Neural cell (in vitro differentiated cells): Measurements from ENCODE around the gene STAT4. TPM values are rescaled to one million over a fixed set of nuclear protein-coding genes. Genes with fewer than 3 reads are reported as not detected.
A peak's percentile ranks its signal among the peaks of the same experiment; 100 is the strongest.

ENCODE experiments used
- H2AFZ ChIP-seq: fragments of 200-600, 300-800 bp; sonication (generic), shearing (Covaris generic); 2 replicates; pipeline ENCODE4 v1.6.0; 2014; ENCODE audit warnings: low read depth, mild to moderate bottlenecking, antibody characterized with exemption, low read length, moderate library complexity
- H3F3A ChIP-seq: fragments of 200-600 bp; shearing (Covaris generic); 2 replicates; pipeline ENCODE4 v1.6.1; 2016; ENCODE audit warnings: mild to moderate bottlenecking, moderate library complexity, mixed read lengths, antibody characterized with exemption, low read length; ENCODE audit not compliant: insufficient read depth, poor library complexity, severe bottlenecking
- H3K27ac ChIP-seq: fragments of 200-600, 300-800 bp; sonication (generic), shearing (Covaris generic); 2 replicates; pipeline ENCODE4 v1.5.1; 2014; ENCODE audit warnings: mild to moderate bottlenecking, low read length, moderate library complexity
- H3K27me3 ChIP-seq: fragments of 300-800, 200-600 bp; sonication (generic), shearing (Covaris generic); 2 replicates; pipeline ENCODE4 v1.6.0; 2014; ENCODE audit warnings: mild to moderate bottlenecking, low read depth, low read length, moderate library complexity; ENCODE audit not compliant: insufficient read depth
- H3K36me3 ChIP-seq: fragments of 300-800, 200-600 bp; sonication (generic), shearing (Covaris generic); 2 replicates; pipeline ENCODE4 v1.5.1; 2014; ENCODE audit warnings: mild to moderate bottlenecking, antibody characterized with exemption, low read length, moderate library complexity; ENCODE audit not compliant: insufficient read depth
- H3K4me2 ChIP-seq: fragments of 300-800, 200-600 bp; sonication (generic), shearing (Covaris generic); 2 replicates; pipeline ENCODE4 v1.6.0; 2014; ENCODE audit warnings: mild to moderate bottlenecking, low read length
- H3K4me3 ChIP-seq: fragments of 300-800, 200-600 bp; sonication (generic), shearing (Covaris generic); 2 replicates; pipeline ENCODE4 v1.5.1; 2014; ENCODE audit warnings: mild to moderate bottlenecking, low read length, moderate library complexity
- H3K79me2 ChIP-seq: fragments of 200-600 bp; shearing (Covaris generic); replicated peaks from 2 replicates; pipeline ENCODE4 v1.6.0; 2014; ENCODE audit warnings: mild to moderate bottlenecking, low read length, moderate library complexity; ENCODE audit not compliant: insufficient read depth
- H3K9ac ChIP-seq: fragments of 300-800, 200-600 bp; sonication (generic), shearing (Covaris generic); 2 replicates; pipeline ENCODE4 v1.6.1; 2016; ENCODE audit warnings: mild to moderate bottlenecking, low read length, mixed read lengths
- H3K9me2 ChIP-seq: fragments of 200-600 bp; shearing (Covaris generic); 2 replicates; pipeline ENCODE4 v1.6.1; 2016; ENCODE audit warnings: mild to moderate bottlenecking, low read length, mixed read lengths; ENCODE audit not compliant: insufficient read depth
- H3K9me3 ChIP-seq: fragments of 200-600, 300-800 bp; sonication (generic), shearing (Covaris generic); 2 replicates; pipeline ENCODE4 v1.6.1; 2016; ENCODE audit warnings: mild to moderate bottlenecking, mixed run types, low read length, moderate library complexity, mixed read lengths
- H4K20me1 ChIP-seq: fragments of 200-600 bp; shearing (Covaris generic); 2 replicates; pipeline ENCODE4 v1.6.1; 2016; ENCODE audit warnings: mild to moderate bottlenecking, mixed run types; ENCODE audit not compliant: insufficient read depth
- EP300 ChIP-seq: fragments of 450-650 bp; conservative IDR thresholded peaks from 2 replicates; pipeline ENCODE4 v1.6.1; 2014; ENCODE audit warnings: antibody characterized with exemption, mild to moderate bottlenecking, moderate library complexity; ENCODE audit not compliant: poor library complexity, severe bottlenecking
- EZH2 ChIP-seq: fragments of 200-600, 300-800 bp; shearing (Covaris generic), sonication (generic); IDR thresholded peaks from 2 replicates; pipeline ENCODE4 v1.6.1; 2014; ENCODE audit warnings: antibody characterized with exemption, low read length, borderline replicate concordance, mild to moderate bottlenecking; ENCODE audit not compliant: insufficient read depth, poor library complexity, severe bottlenecking
- MXI1 ChIP-seq: fragments of 450-650 bp; conservative IDR thresholded peaks from 2 replicates; pipeline ENCODE4 v1.6.1; 2014; ENCODE audit warnings: antibody characterized with exemption, mild to moderate bottlenecking; ENCODE audit not compliant: poor library complexity, severe bottlenecking
- POLR2AphosphoS5 ChIP-seq: IDR thresholded peaks from 2 replicates; pipeline ENCODE4 v1.6.1; 2012
- RAD21 ChIP-seq: fragments of 450-650 bp; conservative IDR thresholded peaks from 2 replicates; pipeline ENCODE4 v1.6.1; 2014; ENCODE audit warnings: antibody characterized with exemption, mild to moderate bottlenecking, moderate library complexity
- SMC3 ChIP-seq: fragments of 450-650 bp; conservative IDR thresholded peaks from 2 replicates; pipeline ENCODE4 v1.6.1; 2014; ENCODE audit warnings: antibody characterized with exemption, mild to moderate bottlenecking, moderate library complexity; ENCODE audit not compliant: poor library complexity
- TAF1 ChIP-seq: IDR thresholded peaks from 2 replicates; pipeline ENCODE4 v1.6.1; 2012; ENCODE audit warnings: low read depth
- polyA minus RNA-seq: library from RNA; depleted of rRNA, polyadenylated mRNA; stranded (reverse); fragments of >200 nt; gene quantifications from 2 replicates; pipeline ENCODE4 v1.2.3, GENCODE V29; 2014
- polyA plus RNA-seq: library from polyadenylated mRNA; depleted of rRNA; stranded (reverse); fragments of >200 nt; gene quantifications from 2 replicates; pipeline ENCODE4 v1.2.3, GENCODE V29; 2014
- TF ChIP-seq, protein P1 (sequence below): fragments of 450-650 bp; IDR thresholded peaks from 2 replicates; pipeline ENCODE4 v1.5.1; 2014; ENCODE audit warnings: antibody characterized with exemption, mild to moderate bottlenecking, moderate library complexity; ENCODE audit not compliant: poor library complexity, severe bottlenecking
- TF ChIP-seq, protein P2 (sequence below): IDR thresholded peaks from 2 replicates; pipeline ENCODE4 v1.6.1; 2012; ENCODE audit warnings: borderline replicate concordance

STAT4 gene, protein sequence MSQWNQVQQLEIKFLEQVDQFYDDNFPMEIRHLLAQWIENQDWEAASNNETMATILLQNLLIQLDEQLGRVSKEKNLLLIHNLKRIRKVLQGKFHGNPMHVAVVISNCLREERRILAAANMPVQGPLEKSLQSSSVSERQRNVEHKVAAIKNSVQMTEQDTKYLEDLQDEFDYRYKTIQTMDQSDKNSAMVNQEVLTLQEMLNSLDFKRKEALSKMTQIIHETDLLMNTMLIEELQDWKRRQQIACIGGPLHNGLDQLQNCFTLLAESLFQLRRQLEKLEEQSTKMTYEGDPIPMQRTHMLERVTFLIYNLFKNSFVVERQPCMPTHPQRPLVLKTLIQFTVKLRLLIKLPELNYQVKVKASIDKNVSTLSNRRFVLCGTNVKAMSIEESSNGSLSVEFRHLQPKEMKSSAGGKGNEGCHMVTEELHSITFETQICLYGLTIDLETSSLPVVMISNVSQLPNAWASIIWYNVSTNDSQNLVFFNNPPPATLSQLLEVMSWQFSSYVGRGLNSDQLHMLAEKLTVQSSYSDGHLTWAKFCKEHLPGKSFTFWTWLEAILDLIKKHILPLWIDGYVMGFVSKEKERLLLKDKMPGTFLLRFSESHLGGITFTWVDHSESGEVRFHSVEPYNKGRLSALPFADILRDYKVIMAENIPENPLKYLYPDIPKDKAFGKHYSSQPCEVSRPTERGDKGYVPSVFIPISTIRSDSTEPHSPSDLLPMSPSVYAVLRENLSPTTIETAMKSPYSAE
- polyA plus RNA-seq (3.7 and 5.1 TPM in 2 replicates), polyA minus RNA-seq (2.7 and 4.1 TPM in 2 replicates)

DNA sequence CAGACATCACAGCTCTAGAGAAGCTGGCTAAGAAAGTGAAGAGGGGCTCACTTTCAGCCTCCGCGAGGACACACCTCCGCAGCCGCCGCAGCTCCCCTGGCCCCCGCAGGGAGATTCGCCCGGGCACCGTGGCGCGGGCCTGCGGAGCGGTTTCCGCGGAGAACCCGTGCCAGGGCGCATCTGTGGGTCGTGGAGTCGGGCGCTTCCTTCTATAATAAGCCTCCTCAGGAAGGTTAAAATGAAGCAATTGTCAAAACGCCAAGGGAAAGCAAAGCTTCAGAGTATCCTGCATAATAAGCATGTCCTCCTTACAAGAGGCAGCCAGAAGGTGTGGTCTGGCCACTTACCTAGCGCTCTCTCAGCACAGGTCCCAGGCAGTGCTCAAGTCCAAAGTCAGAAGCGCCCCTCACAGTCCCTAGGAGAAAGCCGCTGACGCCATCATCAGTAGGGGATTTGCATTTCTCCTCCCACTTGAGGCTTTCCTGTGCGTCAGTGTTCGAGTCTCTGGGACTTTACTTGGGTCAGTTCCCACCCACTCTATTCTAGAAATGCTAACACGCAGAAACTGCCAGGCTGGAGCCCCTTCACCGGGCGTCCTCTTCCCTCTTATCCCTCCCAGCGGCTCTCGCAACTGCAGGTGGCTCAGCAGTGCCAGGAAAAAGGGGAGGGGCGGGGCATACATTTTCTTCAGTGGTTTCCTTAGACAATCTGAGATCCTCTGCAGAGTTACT, at the start of gene STAT4:
TSS of gene STAT4 (minus strand) at position 395 of the 731 bp plus-strand sequence. CDS start 2,791 bp downstream, outside the sequence.
- no peaks in the 10 kb centered on the region for H4K20me1 ChIP-seq
- H3K27me3 ChIP-seq, result peaks cover 18% of the 10 kb centered on the region
- peak within 1 kb of the TSS; percentile 2 for H2AFZ ChIP-seq
- H3K4me2 ChIP-seq, result peak within 1 kb of the TSS; percentile 3
- H3K79me2 ChIP-seq, result no peaks in the 10 kb centered on the region
- TF ChIP-seq, protein P1, sequence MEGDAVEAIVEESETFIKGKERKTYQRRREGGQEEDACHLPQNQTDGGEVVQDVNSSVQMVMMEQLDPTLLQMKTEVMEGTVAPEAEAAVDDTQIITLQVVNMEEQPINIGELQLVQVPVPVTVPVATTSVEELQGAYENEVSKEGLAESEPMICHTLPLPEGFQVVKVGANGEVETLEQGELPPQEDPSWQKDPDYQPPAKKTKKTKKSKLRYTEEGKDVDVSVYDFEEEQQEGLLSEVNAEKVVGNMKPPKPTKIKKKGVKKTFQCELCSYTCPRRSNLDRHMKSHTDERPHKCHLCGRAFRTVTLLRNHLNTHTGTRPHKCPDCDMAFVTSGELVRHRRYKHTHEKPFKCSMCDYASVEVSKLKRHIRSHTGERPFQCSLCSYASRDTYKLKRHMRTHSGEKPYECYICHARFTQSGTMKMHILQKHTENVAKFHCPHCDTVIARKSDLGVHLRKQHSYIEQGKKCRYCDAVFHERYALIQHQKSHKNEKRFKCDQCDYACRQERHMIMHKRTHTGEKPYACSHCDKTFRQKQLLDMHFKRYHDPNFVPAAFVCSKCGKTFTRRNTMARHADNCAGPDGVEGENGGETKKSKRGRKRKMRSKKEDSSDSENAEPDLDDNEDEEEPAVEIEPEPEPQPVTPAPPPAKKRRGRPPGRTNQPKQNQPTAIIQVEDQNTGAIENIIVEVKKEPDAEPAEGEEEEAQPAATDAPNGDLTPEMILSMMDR, result no peak
- TF ChIP-seq SMC3, result no peak
- TF ChIP-seq, protein P2, sequence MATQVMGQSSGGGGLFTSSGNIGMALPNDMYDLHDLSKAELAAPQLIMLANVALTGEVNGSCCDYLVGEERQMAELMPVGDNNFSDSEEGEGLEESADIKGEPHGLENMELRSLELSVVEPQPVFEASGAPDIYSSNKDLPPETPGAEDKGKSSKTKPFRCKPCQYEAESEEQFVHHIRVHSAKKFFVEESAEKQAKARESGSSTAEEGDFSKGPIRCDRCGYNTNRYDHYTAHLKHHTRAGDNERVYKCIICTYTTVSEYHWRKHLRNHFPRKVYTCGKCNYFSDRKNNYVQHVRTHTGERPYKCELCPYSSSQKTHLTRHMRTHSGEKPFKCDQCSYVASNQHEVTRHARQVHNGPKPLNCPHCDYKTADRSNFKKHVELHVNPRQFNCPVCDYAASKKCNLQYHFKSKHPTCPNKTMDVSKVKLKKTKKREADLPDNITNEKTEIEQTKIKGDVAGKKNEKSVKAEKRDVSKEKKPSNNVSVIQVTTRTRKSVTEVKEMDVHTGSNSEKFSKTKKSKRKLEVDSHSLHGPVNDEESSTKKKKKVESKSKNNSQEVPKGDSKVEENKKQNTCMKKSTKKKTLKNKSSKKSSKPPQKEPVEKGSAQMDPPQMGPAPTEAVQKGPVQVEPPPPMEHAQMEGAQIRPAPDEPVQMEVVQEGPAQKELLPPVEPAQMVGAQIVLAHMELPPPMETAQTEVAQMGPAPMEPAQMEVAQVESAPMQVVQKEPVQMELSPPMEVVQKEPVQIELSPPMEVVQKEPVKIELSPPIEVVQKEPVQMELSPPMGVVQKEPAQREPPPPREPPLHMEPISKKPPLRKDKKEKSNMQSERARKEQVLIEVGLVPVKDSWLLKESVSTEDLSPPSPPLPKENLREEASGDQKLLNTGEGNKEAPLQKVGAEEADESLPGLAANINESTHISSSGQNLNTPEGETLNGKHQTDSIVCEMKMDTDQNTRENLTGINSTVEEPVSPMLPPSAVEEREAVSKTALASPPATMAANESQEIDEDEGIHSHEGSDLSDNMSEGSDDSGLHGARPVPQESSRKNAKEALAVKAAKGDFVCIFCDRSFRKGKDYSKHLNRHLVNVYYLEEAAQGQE, result no peak
- H3F3A ChIP-seq, result no peaks in the 10 kb centered on the region
- H3K27ac ChIP-seq, result no peak within 1 kb of the TSS
- H3K9me3 ChIP-seq, result no peaks in the 10 kb centered on the region
- no peaks in the 10 kb centered on the region for H3K36me3 ChIP-seq
- H3K9ac ChIP-seq, result no peak within 1 kb of the TSS
- H3K9me2 ChIP-seq, result no peaks in the 10 kb centered on the region
- peak within 1 kb of the TSS; percentile 64 for H3K4me3 ChIP-seq

DNA sequence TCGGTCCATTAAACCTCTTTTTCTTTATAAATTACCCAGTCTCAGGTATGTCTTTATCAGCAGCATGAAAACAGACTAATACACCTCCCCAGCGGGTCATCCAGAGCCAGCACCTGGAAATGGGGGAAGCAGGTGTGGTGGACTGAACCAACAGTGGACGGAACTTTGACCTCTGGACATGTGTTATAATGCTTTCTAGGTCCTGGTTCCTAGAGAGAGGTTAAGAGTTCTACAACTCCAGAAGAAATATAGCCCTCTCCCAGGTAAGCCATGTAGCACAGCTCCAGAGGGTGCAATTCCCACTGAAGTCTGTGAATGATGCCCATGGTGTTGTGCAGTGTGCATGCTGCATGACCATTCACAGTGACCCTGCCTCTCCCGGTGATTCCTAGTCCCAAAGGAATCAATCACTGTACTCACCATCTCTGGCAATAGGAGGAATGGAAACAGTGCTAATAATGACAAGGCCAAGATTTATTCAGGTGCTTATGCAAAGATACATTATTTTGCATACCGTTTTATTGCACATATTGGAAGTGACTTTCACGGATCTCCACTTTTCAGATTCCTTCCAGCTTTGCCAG, 49.2 kb upstream of the STAT4 start:
- no peaks in the 10 kb centered on the region for H3K9me2 ChIP-seq
- H3K36me3 ChIP-seq, result no peaks in the 10 kb centered on the region
- no peak overlapping the region for H3K9ac ChIP-seq
- no peaks in the 10 kb centered on the region for H3K79me2 ChIP-seq
- TF ChIP-seq EZH2, result no peak
- TF ChIP-seq EP300, result no peak
- no peak for TF ChIP-seq SMC3
- no peak for TF ChIP-seq MXI1
- TF ChIP-seq, protein P2, result no peak
- no peak for TF ChIP-seq RAD21
- no peak for TF ChIP-seq TAF1
- no peak for TF ChIP-seq POLR2AphosphoS5
- TF ChIP-seq, protein P1, result no peak
- no peak overlapping the region for H3K4me2 ChIP-seq
- no peak overlapping the region for H2AFZ ChIP-seq
- H3K27ac ChIP-seq, result no peak overlapping the region
- H3K9me3 ChIP-seq, result no peaks in the 10 kb centered on the region
- no peaks in the 10 kb centered on the region for H4K20me1 ChIP-seq
- H3F3A ChIP-seq, result no peaks in the 10 kb centered on the region
- H3K4me3 ChIP-seq, result no peak overlapping the region
- H3K27me3 ChIP-seq, result no peaks in the 10 kb centered on the region
